MV-4-11 (cell line): ENCODE measurements around the gene ADAM8.

Experiments
- DNase-seq: peaks from one replicate; lab custom pipeline; 2025; lab: John Stamatoyannopoulos, UW

The ADAM8 gene

DNA sequence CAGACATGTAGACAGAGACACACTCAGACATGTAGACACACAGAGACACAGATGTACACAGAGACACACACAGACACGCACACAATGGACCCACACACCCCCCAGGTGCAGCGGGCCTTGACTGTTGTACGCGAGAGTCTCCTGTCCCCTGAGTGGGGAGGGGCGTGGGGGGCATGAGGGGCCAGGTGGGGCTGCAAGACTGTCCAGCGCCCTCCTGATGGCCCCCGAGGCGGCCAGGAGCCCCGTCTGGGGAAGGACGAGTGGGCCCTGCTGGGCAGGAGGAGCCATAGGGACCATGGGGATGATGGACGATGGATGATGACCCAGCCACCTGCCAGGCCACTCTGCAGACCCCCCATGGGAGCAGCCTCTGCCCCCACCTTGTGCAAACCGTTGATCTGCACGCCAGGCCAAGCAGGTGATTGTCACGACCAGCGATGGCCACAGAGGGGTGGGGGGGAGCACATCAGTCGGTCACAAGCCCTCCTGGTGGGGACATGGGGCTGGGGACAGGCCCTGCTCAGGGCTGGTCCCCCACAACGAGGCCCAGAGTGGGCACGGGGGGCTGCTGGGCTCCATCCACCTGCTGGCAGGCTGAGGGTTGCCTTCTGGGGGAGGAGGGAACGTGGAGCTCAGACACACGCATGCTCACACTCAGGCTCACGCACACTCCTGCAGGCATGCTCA is 27.4 kb downstream of the ADAM8 start:
- no peak for DNase-seq

DNA sequence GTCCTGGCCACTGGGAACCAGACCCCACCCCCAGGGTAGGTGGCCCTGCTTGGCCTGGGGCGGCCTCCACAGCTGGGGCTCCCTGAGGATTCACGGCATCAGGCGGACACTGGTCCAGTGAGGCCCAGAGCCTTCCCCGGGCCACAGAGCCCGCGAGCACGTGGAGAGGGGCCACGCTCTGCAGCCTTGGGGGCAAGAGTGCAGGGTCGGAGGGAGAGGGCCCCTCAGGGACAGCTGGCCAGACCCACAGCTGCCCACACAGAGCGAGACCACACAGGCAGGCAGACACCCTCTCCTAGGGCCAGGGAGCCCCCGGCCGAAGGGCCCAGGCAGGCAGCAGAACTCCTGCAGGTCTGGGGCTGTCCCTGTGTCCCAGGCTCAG is 28.3 kb downstream of the ADAM8 start:
- DNase-seq, result no peak

DNA sequence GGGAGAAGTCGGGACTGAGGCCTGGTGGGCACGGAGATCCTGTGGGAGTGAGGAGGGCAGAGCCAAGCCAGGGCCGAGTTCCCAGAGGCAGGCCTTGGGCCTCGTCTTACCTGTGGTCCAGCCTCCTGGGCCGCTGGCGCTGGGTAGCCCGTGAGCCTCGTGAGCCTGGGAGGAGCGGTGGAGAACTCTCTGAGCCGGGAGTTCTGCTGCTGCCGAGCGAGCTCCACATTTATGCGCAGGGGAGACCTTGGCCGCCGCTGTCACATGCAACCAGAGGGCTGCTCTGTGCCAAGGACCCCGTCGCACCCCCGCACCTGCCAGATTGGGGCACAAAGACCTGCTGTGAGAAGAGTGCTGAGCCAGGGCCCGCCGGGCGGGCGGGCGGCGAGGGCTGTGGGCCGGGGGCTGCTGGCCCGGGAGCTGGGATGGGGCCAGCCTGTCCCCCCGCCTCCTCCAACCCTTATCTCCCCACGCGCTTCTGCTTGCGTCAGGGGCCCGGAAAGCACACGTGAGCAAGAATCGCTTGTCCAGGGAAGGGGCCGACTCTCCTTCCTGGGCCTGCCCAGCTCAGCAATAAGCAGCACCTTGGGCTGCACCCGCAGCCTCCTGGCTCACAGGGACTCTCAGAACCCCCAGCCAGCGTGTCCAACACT is 28.9 kb downstream of the ADAM8 start:
- no peak for DNase-seq

GRCh38 chr10:133246236-133246626 is 30.4 kb downstream of the ADAM8 start:
- DNase-seq, result no peak

DNA sequence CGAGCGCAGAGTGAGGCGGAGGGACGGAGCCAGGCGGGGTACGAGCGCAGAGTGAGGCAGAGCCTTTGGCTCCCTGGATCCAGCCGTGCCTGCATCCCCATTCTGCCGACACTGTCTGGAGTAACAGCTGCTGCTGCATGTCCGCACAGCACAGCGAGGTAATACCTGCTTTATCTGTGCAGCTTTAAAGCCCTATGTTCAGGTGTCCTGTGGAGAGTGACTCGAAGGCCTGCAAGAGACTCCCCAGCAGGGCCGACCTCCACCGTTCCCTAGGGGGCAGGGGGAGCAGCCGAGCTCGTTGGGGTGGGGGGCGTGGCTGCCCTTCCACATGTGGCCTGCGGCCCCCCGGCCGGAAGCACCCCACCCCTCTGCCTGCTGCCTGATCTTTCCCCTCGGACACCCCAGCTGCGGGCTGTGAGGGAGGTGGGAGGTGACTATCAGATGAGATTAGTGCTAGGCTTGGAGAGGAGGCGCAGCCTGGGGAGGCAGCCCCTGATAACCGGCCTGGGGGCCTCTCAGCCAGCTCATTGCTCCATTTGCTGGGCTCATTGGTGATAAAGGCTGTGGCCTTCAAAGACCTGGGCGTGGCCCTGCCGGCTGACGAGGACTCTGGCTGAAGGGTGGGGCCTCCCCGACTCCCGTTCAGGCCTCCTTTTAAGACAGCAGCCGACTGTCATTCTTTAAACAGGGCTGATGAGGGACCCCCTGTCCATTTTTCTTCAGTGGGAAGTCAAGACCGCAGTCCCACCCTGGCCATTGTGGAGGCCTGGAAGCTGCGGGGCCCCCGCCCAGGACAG is 31.0 kb downstream of the ADAM8 start:
- DNase-seq, result no peak

DNA sequence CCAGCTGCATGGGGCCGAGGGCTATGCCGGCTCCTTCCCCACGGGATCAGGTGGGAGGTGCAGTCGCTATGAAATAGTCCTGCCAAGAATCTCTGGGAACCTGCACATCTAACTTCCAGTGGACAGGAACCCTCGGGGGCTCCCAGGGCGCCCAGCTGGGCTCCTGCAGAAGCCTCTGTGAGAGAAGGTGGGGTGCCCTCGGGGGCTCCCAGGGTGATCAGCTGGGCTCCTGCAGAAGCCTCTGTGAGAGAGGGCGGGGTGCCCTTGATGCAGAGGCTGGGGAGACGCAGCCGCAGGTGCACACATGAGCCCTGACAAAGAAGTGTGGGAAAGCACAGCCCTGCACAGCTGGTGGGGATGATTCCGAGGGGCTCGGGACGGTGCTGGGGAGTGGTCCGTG is 33.1 kb downstream of the ADAM8 start:
- no peak for DNase-seq

GRCh38 chr10:133242611-133243356 is 33.9 kb downstream of the ADAM8 start:
- DNase-seq, result no peak

DNA sequence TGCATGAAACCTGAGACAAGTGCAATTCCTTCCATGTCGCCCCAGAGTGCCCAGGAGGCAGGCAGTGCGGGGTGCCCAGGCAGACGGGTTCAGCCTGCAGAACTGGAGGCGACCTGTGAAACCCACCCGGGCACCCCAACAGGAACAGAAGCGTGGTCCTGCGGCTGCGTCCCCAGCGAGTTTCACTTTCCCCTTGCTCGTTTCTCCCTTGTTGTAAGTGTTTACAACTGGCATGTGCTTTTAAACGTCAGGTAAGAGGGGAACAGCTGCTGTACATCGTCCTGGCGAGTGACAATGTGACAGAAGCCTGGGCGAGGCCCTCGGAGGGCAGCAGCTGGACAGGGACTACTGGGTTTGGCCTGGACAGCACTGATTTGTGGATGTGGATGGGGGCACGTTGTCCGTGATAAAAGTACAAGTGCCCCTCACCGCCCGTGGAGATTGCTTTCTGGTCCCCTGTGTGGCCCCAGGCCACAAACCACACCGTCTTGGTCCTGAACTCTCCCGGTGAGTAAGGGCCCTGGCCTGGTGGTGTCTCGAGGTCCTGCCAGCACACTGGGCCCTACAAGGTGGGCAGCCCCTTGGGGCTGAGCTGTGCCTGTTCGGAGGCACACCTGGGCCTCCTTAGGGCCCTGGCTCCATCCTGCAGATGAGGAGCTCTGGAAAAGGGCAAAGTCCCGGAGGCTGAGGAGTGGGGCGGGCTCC is 35.0 kb downstream of the ADAM8 start:
- peak; percentile 20 for DNase-seq

DNA sequence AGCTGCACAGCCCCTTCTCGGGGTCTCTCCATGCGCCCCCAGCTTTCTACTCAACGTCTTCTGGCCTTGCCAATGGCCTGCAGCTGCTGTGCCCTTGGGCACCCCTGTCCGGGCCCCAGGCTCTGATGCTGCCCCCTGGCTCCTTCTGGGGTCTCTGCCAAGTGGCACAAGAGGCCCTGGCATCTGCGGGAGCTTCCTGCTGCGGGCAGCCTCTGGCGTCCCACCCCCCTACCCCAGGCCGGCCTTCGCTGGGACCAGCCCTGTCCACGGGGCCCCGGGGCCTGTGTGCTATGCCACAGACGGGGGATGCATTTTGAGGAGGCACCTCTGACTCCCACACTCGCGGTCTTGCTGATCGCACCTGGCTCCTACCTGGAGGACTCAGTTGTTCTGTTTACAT is 36.7 kb downstream of the ADAM8 start:
- no peak for DNase-seq

DNA sequence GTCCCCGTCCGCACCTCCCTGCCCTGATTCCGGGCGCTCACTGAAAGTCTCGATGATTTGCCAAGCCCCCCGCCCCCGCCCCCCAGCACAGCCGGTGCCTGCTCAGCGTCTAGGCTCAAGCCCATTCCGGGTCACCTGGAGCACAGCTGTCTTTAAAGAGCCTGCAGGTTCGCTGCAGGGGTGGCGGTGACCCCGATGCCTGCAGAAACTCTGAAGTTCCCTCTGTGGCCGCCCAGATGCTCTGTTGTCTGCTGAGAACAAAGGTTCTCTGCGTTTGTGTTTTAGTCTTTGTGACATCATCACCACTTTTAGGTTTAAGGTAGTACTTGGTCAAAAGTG is 38.2 kb downstream of the ADAM8 start:
- no peak for DNase-seq

GRCh38 chr10:133237588-133238465 is 38.8 kb downstream of the ADAM8 start, which contains the start of gene VENTX:
TSS of gene VENTX (plus strand) at chr10:133237855. CDS start at chr10:133237915, 60 bp downstream.
- no peak for DNase-seq

GRCh38 chr10:133237241-133237587 is 39.5 kb downstream of the ADAM8 start:
- DNase-seq, result no peak

DNA sequence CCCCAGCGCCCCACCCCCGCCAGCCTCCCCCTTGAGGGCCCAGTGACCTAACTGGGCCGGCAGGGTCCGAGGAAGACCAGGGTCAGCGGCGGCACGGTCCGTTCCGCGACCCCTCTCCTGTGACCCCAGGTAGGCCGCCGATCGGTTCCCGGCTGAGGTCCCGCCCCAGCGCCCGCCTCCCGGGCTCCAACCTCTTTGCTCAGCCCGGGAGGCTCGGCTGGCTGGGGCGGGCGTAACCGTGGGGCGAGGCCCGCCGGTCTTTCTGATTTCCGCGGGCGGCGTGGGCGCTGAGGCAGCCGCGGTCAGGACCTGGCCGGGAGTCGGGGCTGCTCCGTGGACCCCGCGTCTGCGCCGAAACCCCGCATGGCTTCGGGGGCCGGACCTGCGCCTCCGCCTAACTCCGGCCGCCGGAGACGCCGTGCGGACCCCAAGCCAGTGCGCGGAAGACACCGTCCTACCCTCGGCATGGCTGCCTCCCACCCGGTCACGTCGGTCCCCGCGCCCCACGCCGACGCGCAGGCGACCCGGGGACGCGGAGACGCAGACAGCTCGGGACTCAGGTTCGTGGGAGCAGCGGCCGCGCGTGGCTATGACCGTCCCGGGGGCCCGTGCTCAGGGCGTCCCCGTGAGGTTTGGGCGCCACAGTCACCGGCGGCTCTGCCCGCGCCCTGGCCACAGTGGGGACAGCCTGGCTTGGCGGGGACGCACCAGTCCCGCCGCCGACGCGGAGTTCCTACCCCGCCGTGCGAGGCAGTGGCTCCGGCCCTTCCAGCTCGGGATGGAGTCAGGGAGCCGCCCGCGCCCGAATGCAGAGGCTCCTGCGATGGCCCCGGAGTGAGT is 40.0 kb downstream of the ADAM8 start:
- DNase-seq, result no peak

DNA sequence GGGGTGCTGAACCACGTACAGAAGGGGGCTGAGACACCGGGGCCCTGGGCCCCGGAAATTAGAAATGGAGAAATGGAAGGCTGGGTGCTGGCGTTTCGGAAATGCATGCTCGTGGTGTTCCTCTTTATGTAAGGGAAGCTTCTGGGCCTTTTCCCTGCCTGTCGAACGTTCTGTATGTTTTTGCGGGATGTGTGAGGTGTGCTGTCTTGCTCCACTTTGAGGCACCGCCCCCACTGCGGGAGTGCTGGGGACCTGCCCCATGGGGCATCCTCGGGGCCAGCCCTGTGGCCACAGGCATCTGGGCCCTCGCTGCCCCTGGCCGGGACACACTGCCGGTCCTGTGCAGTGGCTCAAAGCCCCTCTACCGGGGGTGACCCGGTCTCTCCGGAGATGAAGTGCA is 40.7 kb downstream of the ADAM8 start:
- DNase-seq, result peak; percentile 37

GRCh38 chr10:133235265-133235855 is 41.3 kb downstream of the ADAM8 start:
- DNase-seq, result no peak

DNA sequence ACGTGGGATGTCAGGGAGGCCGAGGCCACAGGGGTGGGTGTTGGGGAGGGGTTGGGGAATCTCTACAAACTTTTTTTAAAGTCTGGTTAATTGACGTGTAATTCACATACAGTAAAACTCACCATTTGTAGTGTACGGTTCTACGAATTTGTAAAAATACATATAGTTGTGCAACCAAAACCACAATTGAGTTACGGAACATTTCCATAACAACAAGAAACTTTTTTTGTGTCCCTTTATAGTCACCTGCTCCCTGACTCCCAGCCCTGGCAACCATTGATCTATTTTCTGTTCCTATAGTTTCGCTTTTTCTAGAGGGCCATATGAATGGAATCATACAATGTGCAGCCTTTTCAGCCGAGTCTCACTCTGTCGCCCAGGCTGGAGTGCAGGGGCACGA is 41.9 kb downstream of the ADAM8 start:
- peak; percentile 86 for DNase-seq

DNA sequence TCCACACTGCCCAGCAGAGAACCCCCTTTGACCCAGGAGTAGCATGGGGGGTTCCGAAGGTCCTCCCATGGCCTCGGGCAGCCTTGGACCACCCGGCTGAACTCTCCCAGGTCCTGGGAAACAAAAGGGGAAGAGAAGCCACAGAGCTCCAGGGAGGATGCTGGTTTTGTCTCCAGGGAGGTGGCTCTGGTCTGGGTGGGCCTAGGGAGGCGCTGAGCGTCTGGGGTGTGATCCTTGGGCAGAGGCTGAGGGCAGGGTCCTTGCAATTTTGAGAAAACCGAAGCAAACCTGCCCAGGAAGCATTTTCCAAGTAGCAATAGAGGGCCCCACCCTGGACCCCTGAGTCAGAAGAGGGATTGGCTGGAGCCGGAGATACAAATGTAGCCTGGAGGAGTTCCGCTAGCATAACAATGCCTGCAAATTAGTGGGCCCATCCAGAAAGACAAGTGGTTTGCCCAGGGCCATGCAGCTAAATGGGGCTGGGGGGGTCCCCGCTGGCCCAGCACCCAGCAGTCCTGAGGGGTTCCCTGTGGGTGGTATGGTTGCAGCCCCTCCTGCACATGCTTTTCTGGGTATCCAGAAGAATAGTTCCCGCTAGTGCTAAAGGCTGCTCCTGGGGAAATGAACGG is 44.6 kb downstream of the ADAM8 start:
- DNase-seq, result no peak

DNA sequence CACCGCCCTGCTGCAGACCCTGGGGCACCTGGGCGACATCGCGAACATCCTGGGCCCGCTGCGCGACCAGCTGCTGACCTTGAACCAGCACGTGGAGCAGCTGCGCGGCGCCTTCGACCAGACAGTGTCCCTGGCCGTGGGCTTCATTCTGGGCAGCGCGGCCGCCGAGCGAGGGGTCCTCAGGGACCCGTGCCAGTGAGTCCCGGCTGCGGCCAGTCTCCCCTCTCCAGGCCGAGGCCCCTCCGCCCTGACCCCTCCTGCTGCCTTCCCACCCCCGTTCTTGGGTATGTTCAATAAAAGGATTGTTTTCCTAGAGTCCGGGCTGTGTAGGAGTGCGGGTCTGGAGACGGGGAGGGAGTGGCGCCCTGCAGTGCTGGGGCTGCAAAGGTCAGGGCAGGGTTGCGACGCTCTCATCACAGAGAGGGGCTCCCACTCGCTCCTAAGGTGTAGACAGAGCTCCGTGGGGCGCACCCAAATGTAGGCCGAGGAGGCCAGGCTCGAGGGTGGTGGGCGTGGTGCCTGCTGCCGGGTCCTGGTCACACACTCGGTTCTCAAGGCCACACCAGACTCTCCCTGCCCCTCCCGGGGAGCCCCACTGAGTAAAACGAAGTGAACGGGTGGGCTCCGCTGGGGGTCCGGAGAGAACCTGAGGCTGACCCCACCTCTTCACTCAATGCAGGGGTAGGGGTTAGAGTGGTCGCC is 45.3 kb downstream of the ADAM8 start:
- no peak for DNase-seq
